HepG2 (cell line): ENCODE data around the gene P2RY6. TPM values are rescaled to one million over a fixed set of nuclear protein-coding genes. Genes with fewer than 3 reads are reported as not detected.

ENCODE experiments used
- CERS6 ChIP-seq: sonication (generic); formaldehyde crosslinking; IDR thresholded peaks from 2 replicates; pipeline ENCODE4 v1.5.0; 2020; ENCODE audit warnings: missing genetic modification reagents
- FOXA3 ChIP-seq: IDR thresholded peaks from 2 replicates; pipeline ENCODE4 v1.6.1; 2016; ENCODE audit warnings: missing genetic modification reagents, missing compliant biosample characterization
- MAX ChIP-seq: IDR thresholded peaks from 2 replicates; pipeline ENCODE4 v1.6.1; 2012; ENCODE audit warnings: inconsistent platforms
- NFRKB ChIP-seq: fragments of 450-650 bp; IDR thresholded peaks from 2 replicates; pipeline ENCODE4 v1.6.1; 2017
- PHB2 ChIP-seq: fragments of 450-650 bp; IDR thresholded peaks from 2 replicates; pipeline ENCODE4 v1.6.1; 2018; ENCODE audit not compliant: partially characterized antibody
- RBAK ChIP-seq: sonication (generic); formaldehyde crosslinking; IDR thresholded peaks from 2 replicates; pipeline ENCODE4 v1.5.1; 2020; ENCODE audit warnings: mild to moderate bottlenecking, missing genetic modification reagents
- SNRNP70 ChIP-seq: fragments of 200-400 bp; formaldehyde crosslinking; IDR thresholded peaks from 2 replicates; pipeline ENCODE4 v1.6.1; 2017; ENCODE audit warnings: mild to moderate bottlenecking, low read depth, low read length, moderate library complexity
- SRSF4 ChIP-seq: fragments of 200-400 bp; formaldehyde crosslinking; IDR thresholded peaks from one replicate; pipeline ENCODE4 v1.6.1; 2018; ENCODE audit warnings: mild to moderate bottlenecking, low read depth, low read length, moderate library complexity; ENCODE audit not compliant: poor library complexity, severe bottlenecking
- TAF15 ChIP-seq: fragments of 200-400 bp; formaldehyde crosslinking; IDR thresholded peaks from one replicate; pipeline ENCODE4 v1.6.1; 2018; ENCODE audit warnings: mild to moderate bottlenecking, low read depth, low read length; ENCODE audit not compliant: poor library complexity, severe bottlenecking
- TBX3 ChIP-seq: fragments of 450-650 bp; IDR thresholded peaks from 2 replicates; pipeline ENCODE4 v1.6.1; 2017; ENCODE audit warnings: antibody characterized with exemption, mild to moderate bottlenecking, inconsistent platforms, borderline replicate concordance
- TP53 ChIP-seq: sonication (generic); formaldehyde crosslinking; conservative IDR thresholded peaks from 2 replicates; pipeline ENCODE4 v1.4.0; 2020; ENCODE audit warnings: missing genetic modification reagents
- YEATS4 ChIP-seq: sonication (generic); formaldehyde crosslinking; IDR thresholded peaks from 2 replicates; pipeline ENCODE4 v1.4.0; 2020; ENCODE audit warnings: missing genetic modification reagents, borderline replicate concordance
- ZBTB38 ChIP-seq: sonication (generic); formaldehyde crosslinking; IDR thresholded peaks from 2 replicates; pipeline ENCODE4 v1.5.1; 2020; ENCODE audit warnings: mild to moderate bottlenecking, missing genetic modification reagents
- ZBTB46 ChIP-seq: sonication (generic); formaldehyde crosslinking; IDR thresholded peaks from 2 replicates; pipeline ENCODE4 v1.4.0; 2020; ENCODE audit warnings: mild to moderate bottlenecking, missing genetic modification reagents, borderline replicate concordance
- ZKSCAN8 ChIP-seq: IDR thresholded peaks from 2 replicates; pipeline ENCODE4 v1.6.1; 2016; ENCODE audit warnings: borderline replicate concordance, missing genetic modification reagents, missing compliant biosample characterization
- ZNF17 ChIP-seq: sonication (generic); formaldehyde crosslinking; IDR thresholded peaks from 2 replicates; pipeline ENCODE4 v1.5.0; 2020; ENCODE audit warnings: mild to moderate bottlenecking, missing genetic modification reagents
- ZNF512B ChIP-seq: sonication (generic); formaldehyde crosslinking; IDR thresholded peaks from 2 replicates; pipeline ENCODE4 v1.5.1; 2020; ENCODE audit warnings: missing genetic modification reagents, mild to moderate bottlenecking, borderline replicate concordance
- ZNF580 ChIP-seq: IDR thresholded peaks from 2 replicates; pipeline ENCODE4 v1.6.1; 2016; ENCODE audit warnings: low read depth, borderline replicate concordance
- ZNF605 ChIP-seq: sonication (generic); formaldehyde crosslinking; IDR thresholded peaks from 2 replicates; pipeline ENCODE4 v1.8.0; 2022; ENCODE audit warnings: mild to moderate bottlenecking, missing genetic modification reagents
- ZNF629 ChIP-seq: sonication (generic); formaldehyde crosslinking; conservative IDR thresholded peaks from 2 replicates; pipeline ENCODE4 v1.5.0; 2020; ENCODE audit warnings: missing genetic modification reagents
- ZNF841 ChIP-seq: sonication (generic); formaldehyde crosslinking; IDR thresholded peaks from 2 replicates; pipeline ENCODE4 v1.8.1; 2023; ENCODE audit warnings: missing genetic modification reagents, borderline replicate concordance
- ZSCAN5A ChIP-seq: sonication (generic); formaldehyde crosslinking; IDR thresholded peaks from 2 replicates; pipeline ENCODE4 v1.8.0; 2022; ENCODE audit warnings: mild to moderate bottlenecking, missing genetic modification reagents, borderline replicate concordance
- polyA plus RNA-seq, 8 experiments: library from polyadenylated mRNA; depleted of rRNA in 3 of 8; stranded (reverse) in 7 of 8; unstranded in 1 of 8; fragments of >200 nt; fragmentation: Illumina TruSeq in 4 of 8; extraction: Trizol in 4 of 8; gene quantifications; 2 replicates each; pipeline versions ENCODE4 v1.2.1 to v1.2.3, GENCODE V29; 2011 to 2016; ENCODE audit warnings: low read depth in 4 of 8, missing spikeins in 1 of 8, mixed read lengths in 1 of 8; ENCODE audit not compliant: insufficient read depth in 1 of 8
- total RNA-seq, 5 experiments: library from RNA; depleted of rRNA; stranded (reverse); fragments of >200 nt; fragmentation: Illumina TruSeq; extraction: Trizol; gene quantifications; 2 replicates each; pipeline ENCODE4 v1.2.3, GENCODE V29; 2016; ENCODE audit warnings: low read depth in 1 of 5

Gene P2RY6
- total and polyA plus RNA-seq, 2 of the 13 experiments (the other 11 are each of a cell fraction or from before 2014, with no cell fraction given), result 0.09 to 0.29 TPM

- no peak for TF ChIP-seq CERS6 (CRISPR knock-in tag)
- TF ChIP-seq YEATS4 (CRISPR knock-in tag), result no peak; the same call in 1 of the 2 replicates
- peak; percentile 66; the same call in 1 of the 2 replicates for TF ChIP-seq ZBTB38 (CRISPR knock-in tag)
- TF ChIP-seq ZSCAN5A (CRISPR knock-in tag), result no peak
- TF ChIP-seq TAF15, result no peak
- no peak for TF ChIP-seq ZNF841 (CRISPR knock-in tag)
- no peak for TF ChIP-seq ZNF512B (CRISPR knock-in tag)
- peak; percentile 72 for TF ChIP-seq FOXA3 (CRISPR knock-in tag)
- TF ChIP-seq ZNF629, result peak; percentile 99
- TF ChIP-seq ZNF605 (CRISPR knock-in tag), result peak; percentile 87
- TF ChIP-seq SRSF4, result no peak
- TF ChIP-seq NFRKB, result no peak
- TF ChIP-seq ZNF17, result no peak
- TF ChIP-seq TBX3, result no peak; the same call in 1 of the 2 replicates
- TF ChIP-seq TP53 (CRISPR knock-in tag), result no peak
- TF ChIP-seq RBAK (CRISPR knock-in tag), result no peak
- no peak for TF ChIP-seq PHB2
- no peak for TF ChIP-seq ZBTB46
- TF ChIP-seq ZNF580, result no peak
- TF ChIP-seq MAX, result peak; percentile 49
- TF ChIP-seq SNRNP70, result no peak
- TF ChIP-seq ZKSCAN8 (CRISPR knock-in tag), result no peak; the same call in 1 of the 2 replicates
Measured at GRCh38 chr11:73314117-73314961, 42.2 kb downstream of the P2RY6 start (continued).
